Activated effector memory CD4-positive, alpha-beta T cell treated with anti-CD3 and anti-CD28 coated beads, Interleukin-2, amount 50 U/mL, for 16 hours (primary cell): ENCODE results near the gene ACIN1.

Source experiments
- DNase-seq: peaks from one replicate; pipeline ENCODE4 v3.0.0-alpha.2; 2020

The ACIN1 gene

GRCh38 chr14:23056956-23057756, 37.8 kb downstream of the ACIN1 start, which contains the start of gene CDH24:
TSS of gene CDH24 (minus strand) at chr14:23057520. CDS start at chr14:23055733, 1,787 bp downstream.
- peak; percentile 90 for DNase-seq

GRCh38 chr14:23056145-23056955, 38.6 kb downstream of the ACIN1 start:
- DNase-seq, result peak; percentile 89

- no peak for DNase-seq
These were observed 39.3 kb downstream of the ACIN1 start for GRCh38 chr14:23055621-23056144.

- no peak for DNase-seq
These were observed 39.8 kb downstream of the ACIN1 start for GRCh38 chr14:23055147-23055550.

GRCh38 chr14:23054000-23054811, 40.7 kb downstream of the ACIN1 start:
- DNase-seq, result peak; percentile 70

- no peak for DNase-seq
These were observed 41.5 kb downstream of the ACIN1 start for GRCh38 chr14:23053426-23053825.

- no peak for DNase-seq
These were observed 42.3 kb downstream of the ACIN1 start for GRCh38 chr14:23052671-23053070.

GRCh38 chr14:23052182-23052623, 42.7 kb downstream of the ACIN1 start:
- no peak for DNase-seq

- no peak for DNase-seq
These were observed 43.5 kb downstream of the ACIN1 start for GRCh38 chr14:23051141-23052057.

- no peak for DNase-seq
These were observed 45.9 kb downstream of the ACIN1 start for GRCh38 chr14:23049011-23049410.

- no peak for DNase-seq
These were observed 46.9 kb downstream of the ACIN1 start for GRCh38 chr14:23047751-23048693.

GRCh38 chr14:23047034-23047634, 47.8 kb downstream of the ACIN1 start:
- no peak for DNase-seq

GRCh38 chr14:23045419-23046357, 49.2 kb downstream of the ACIN1 start:
- no peak for DNase-seq

- DNase-seq, result no peak
These were observed 50.1 kb downstream of the ACIN1 start for GRCh38 chr14:23044840-23045239.

GRCh38 chr14:23043754-23044153, 51.2 kb downstream of the ACIN1 start:
- no peak for DNase-seq

GRCh38 chr14:23043145-23043544, 51.8 kb downstream of the ACIN1 start:
- DNase-seq, result no peak

- DNase-seq, result no peak
These were observed 52.6 kb downstream of the ACIN1 start, which contains the start of gene PSMB11 for GRCh38 chr14:23042162-23042965. TSS of gene PSMB11 (plus strand) at chr14:23042212. CDS start at chr14:23042226, 14 bp downstream.

GRCh38 chr14:23041729-23042128, 53.2 kb downstream of the ACIN1 start:
- DNase-seq, result no peak
